Gastroesophageal sphincter (tissue), 4 donors: ENCODE data around the gene SNX18. TPM values are rescaled to one million over a fixed set of nuclear protein-coding genes. Genes with fewer than 3 reads are reported as not detected.

ENCODE experiments used
- ATAC-seq: fragments of 150-250 bp; one replicate; pipeline ENCODE4 v1.9.1; 2016; ENCODE audit warnings: mild to moderate bottlenecking, moderate library complexity
- H3K27ac ChIP-seq, 4 donors: fragments of 200-600 bp; sonication (generic) in 3 of 4; 1 replicate in 3 of 4; 2 replicates in 1 of 4; pipeline ENCODE4 v1.5.1; 2016 to 2019
- H3K27me3 ChIP-seq: fragments of 200-600 bp; sonication (generic); one replicate; pipeline ENCODE4 v1.5.1; 2019
- H3K36me3 ChIP-seq, 2 donors: fragments of 200-600 bp; sonication (generic); one replicate each; pipeline ENCODE4 v1.5.1; 2019; ENCODE audit warnings: control low read depth in 1 of 2
- H3K4me1 ChIP-seq, 3 donors: fragments of 200-600 bp; sonication (generic); 1 replicate in 2 of 3; 2 replicates in 1 of 3; pipeline ENCODE4 v1.5.1; 2016 to 2019; ENCODE audit warnings: control low read depth in 2 of 3
- H3K4me3 ChIP-seq, 2 donors: fragments of 200-600 bp; sonication (generic); one replicate each; pipeline ENCODE4 v1.5.1; 2019; ENCODE audit warnings: mild to moderate bottlenecking in 1 of 2, moderate library complexity in 1 of 2
- H3K9me3 ChIP-seq, 3 donors: fragments of 200-600 bp; sonication (generic); one replicate each; pipeline ENCODE4 v1.5.1; 2017 to 2019; ENCODE audit warnings: control low read depth in 2 of 3
- EP300 ChIP-seq: sonication (generic); formaldehyde crosslinking; IDR thresholded peaks from one replicate; pipeline ENCODE4 v1.6.1; 2017; ENCODE audit warnings: antibody characterized with exemption, mild to moderate bottlenecking
- POLR2A ChIP-seq, 2 donors: fragments of 450-650 bp; IDR thresholded peaks; one replicate each; pipeline ENCODE4 v1.6.1; 2017; ENCODE audit warnings: antibody characterized with exemption in 2 of 2, mild to moderate bottlenecking in 2 of 2, moderate library complexity in 1 of 2
- POLR2AphosphoS5 ChIP-seq: sonication (generic); formaldehyde crosslinking; IDR thresholded peaks from one replicate; pipeline ENCODE4 v1.6.1; 2017; ENCODE audit warnings: antibody characterized with exemption
- WGBS, 2 donors: methylation state at CpG; one replicate each; pipeline ENCODE4 v1.1.5; 2018; ENCODE audit warnings: low coverage in 1 of 2; 5-methylcytosine and 5-hydroxymethylcytosine counted together
- total RNA-seq, 4 donors: library from RNA; depleted of rRNA; stranded (reverse); fragments of >200 nt; gene quantifications; one replicate each; pipeline ENCODE4 v1.1.0, GENCODE V29; 2016
- TF ChIP-seq, protein P1 (sequence below), 4 experiments: fragments of 200-600 bp in 2 of 4; fragments of 450-650 bp in 2 of 4; sonication (generic) in 1 of 4; IDR thresholded peaks; one replicate each; pipeline ENCODE4 v1.5.1; 2017 to 2019; ENCODE audit warnings: antibody characterized with exemption in 4 of 4, mild to moderate bottlenecking in 2 of 4, moderate library complexity in 2 of 4

SNX18 gene
- total RNA-seq, 4 donors from 2014 or later: 34.9 to 65.7 (median 49.2) TPM

- Histone ChIP-seq H3K27ac (peak overlapping the region in 1 of 4 donors; percentile 22), H3K9me3 (no peaks in the 10 kb centered on the region), H3K4me1 (peaks cover 12 to 56% (median 14%) of the 10 kb centered on the region in 3 donors), H3K36me3 (no peaks in the 10 kb centered on the region), H3K27me3 (no peaks in the 10 kb centered on the region), H3K4me3 (no peak overlapping the region)
- ATAC-seq: no peak
- no peak for TF ChIP-seq POLR2AphosphoS5
- no peak for TF ChIP-seq POLR2A (IDR thresholded peaks at IDR 0.05)
- TF ChIP-seq, protein P1, sequence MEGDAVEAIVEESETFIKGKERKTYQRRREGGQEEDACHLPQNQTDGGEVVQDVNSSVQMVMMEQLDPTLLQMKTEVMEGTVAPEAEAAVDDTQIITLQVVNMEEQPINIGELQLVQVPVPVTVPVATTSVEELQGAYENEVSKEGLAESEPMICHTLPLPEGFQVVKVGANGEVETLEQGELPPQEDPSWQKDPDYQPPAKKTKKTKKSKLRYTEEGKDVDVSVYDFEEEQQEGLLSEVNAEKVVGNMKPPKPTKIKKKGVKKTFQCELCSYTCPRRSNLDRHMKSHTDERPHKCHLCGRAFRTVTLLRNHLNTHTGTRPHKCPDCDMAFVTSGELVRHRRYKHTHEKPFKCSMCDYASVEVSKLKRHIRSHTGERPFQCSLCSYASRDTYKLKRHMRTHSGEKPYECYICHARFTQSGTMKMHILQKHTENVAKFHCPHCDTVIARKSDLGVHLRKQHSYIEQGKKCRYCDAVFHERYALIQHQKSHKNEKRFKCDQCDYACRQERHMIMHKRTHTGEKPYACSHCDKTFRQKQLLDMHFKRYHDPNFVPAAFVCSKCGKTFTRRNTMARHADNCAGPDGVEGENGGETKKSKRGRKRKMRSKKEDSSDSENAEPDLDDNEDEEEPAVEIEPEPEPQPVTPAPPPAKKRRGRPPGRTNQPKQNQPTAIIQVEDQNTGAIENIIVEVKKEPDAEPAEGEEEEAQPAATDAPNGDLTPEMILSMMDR (IDR thresholded peaks at IDR 0.05): no peak
- no peak for TF ChIP-seq EP300
- WGBS, 2 donors: 74 to 93% methylated on average over 2 to 3 of the region's 3 CpGs
Measured at GRCh38 chr5:54538156-54538555, 20.6 kb downstream of the SNX18 start.

DNA sequence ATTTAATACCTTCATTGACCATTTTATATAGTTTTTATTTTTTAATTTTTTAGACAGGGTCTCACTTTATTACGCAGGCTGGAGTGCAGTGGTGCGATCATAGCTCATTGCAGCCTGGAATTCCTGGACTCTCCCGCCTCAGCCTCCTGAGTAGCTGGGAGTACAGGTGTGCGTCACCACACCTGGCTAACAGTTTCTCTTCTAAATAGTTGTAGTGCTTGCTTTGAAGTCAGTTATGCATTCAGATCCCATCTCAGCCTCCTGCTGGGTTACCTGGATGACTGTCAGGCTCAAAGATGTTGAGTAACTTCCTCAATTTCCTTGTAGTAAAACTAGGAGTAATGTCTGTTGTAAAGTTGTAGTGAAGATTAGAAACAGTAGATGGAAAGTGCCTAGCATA, 21.4 kb downstream of the SNX18 start:
- TF ChIP-seq POLR2A (IDR thresholded peaks at IDR 0.05): no peak
- TF ChIP-seq, protein P1 (IDR thresholded peaks at IDR 0.05): no peak
- TF ChIP-seq POLR2AphosphoS5: no peak
- no peak for TF ChIP-seq EP300
- Histone ChIP-seq H3K4me3 (no peak overlapping the region), H3K9me3 (no peaks in the 10 kb centered on the region), H3K27ac (no peak overlapping the region), H3K4me1 (peaks cover 6 to 47% (median 8%) of the 10 kb centered on the region in 3 donors), H3K36me3 (peaks cover 0 to 5% of the 10 kb centered on the region in 2 donors), H3K27me3 (no peaks in the 10 kb centered on the region)
- ATAC-seq: no peak
- WGBS, 2 donors: 79 to 100% methylated on average over 4 of the region's 4 CpGs

DNA sequence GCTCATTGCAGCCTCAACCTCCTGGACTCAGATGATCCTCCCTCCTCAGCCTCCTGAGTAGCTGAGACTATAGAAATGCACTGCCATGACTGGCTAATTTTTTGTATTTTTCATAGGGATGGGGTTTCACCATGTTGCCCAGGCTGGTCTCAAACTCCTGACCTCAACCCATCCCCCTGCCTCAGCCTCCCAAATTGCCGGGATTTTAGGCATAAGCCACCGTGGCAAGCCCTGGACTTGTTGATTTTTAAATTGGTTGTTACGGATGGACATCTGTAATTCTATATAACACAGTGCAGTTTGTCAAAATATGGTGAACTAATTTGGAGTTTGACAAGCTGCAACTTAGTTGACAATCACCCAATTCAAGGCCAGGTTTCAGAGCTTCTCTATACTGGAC, 22.7 kb downstream of the SNX18 start:
- H3K9me3 ChIP-seq: no peaks in the 10 kb centered on the region
- ATAC-seq: no peak
- H3K4me1 ChIP-seq: peaks cover 0 to 34% (median 2%) of the 10 kb centered on the region in 3 donors
- peaks cover 0 to 6% of the 10 kb centered on the region in 2 donors for H3K36me3 ChIP-seq
- 100% methylated on average over 2 of the region's 3 CpGs; no CpG with 5 or more reads in 1 of the 2 donors for WGBS, 2 donors
- H3K27me3 ChIP-seq: no peaks in the 10 kb centered on the region
- H3K4me3 ChIP-seq: no peak overlapping the region
- H3K27ac ChIP-seq: no peak overlapping the region
- TF ChIP-seq EP300 (no peak), POLR2A (IDR thresholded peaks at IDR 0.05) (no peak), POLR2AphosphoS5 (no peak)
- TF ChIP-seq, protein P1 (IDR thresholded peaks at IDR 0.05): no peak

GRCh38 chr5:54541823-54542783, 24.5 kb downstream of the SNX18 start:
- TF ChIP-seq POLR2A (IDR thresholded peaks at IDR 0.05): no peak
- no peak for TF ChIP-seq POLR2AphosphoS5
- no peak for TF ChIP-seq EP300
- TF ChIP-seq, protein P1 (IDR thresholded peaks at IDR 0.05): no peak
- no peaks in the 10 kb centered on the region for H3K9me3 ChIP-seq
- no peak overlapping the region for H3K27ac ChIP-seq
- H3K4me3 ChIP-seq: no peak overlapping the region
- no peak for ATAC-seq
- H3K36me3 ChIP-seq: peaks cover 0 to 12% of the 10 kb centered on the region in 2 donors
- H3K27me3 ChIP-seq: no peaks in the 10 kb centered on the region
- H3K4me1 ChIP-seq: peaks cover 0 to 27% (median 2%) of the 10 kb centered on the region in 3 donors
- WGBS, 2 donors: 84 to 93% methylated on average over 9 to 11 of the region's 12 CpGs
